ENCODE results near the gene FBXW11.
A peak's percentile ranks its signal among the peaks of the same experiment; 100 is the strongest.

FBXW11 gene

GRCh38 chr5:172015346-172015745 is 8.9 kb upstream of the FBXW11 start:
- no peak for DNase-seq

- peak; percentile 50 for DNase-seq
Observed at GRCh38 chr5:172010278-172010677, 3.8 kb upstream of the FBXW11 start.

- no peak for DNase-seq
Observed at GRCh38 chr5:172009536-172010270, 3.3 kb upstream of the FBXW11 start.

GRCh38 chr5:172008689-172009141 is 2.3 kb upstream of the FBXW11 start:
- no peak for DNase-seq

- DNase-seq = no peak
Observed at GRCh38 chr5:172008111-172008455, 1.6 kb upstream of the FBXW11 start.

- peak; percentile 14 for DNase-seq
Observed at GRCh38 chr5:172007175-172008110, 1.0 kb upstream of the FBXW11 start.

- DNase-seq = no peak
Observed at GRCh38 chr5:172005708-172006320, 624 bp downstream of the FBXW11 start.

GRCh38 chr5:172004824-172005237 is 1.6 kb downstream of the FBXW11 start:
- no peak for DNase-seq

- no peak for DNase-seq
Observed at GRCh38 chr5:172003746-172004145, 2.7 kb downstream of the FBXW11 start.

- DNase-seq = no peak
Observed at GRCh38 chr5:172002840-172003512, 3.5 kb downstream of the FBXW11 start.

- no peak for DNase-seq
Observed at GRCh38 chr5:172002310-172002709, 4.1 kb downstream of the FBXW11 start.

GRCh38 chr5:171999877-172000276 is 6.6 kb downstream of the FBXW11 start:
- no peak for DNase-seq

GRCh38 chr5:171999100-171999499 is 7.3 kb downstream of the FBXW11 start:
- no peak for DNase-seq

GRCh38 chr5:171997011-171997410 is 9.4 kb downstream of the FBXW11 start:
- no peak for DNase-seq

- DNase-seq = no peak
Observed at GRCh38 chr5:171992813-171993212, 13.6 kb downstream of the FBXW11 start.

GRCh38 chr5:171992305-171992704 is 14.1 kb downstream of the FBXW11 start:
- DNase-seq = no peak

GRCh38 chr5:171990713-171991015 is 15.8 kb downstream of the FBXW11 start:
- no peak for DNase-seq

GRCh38 chr5:171989946-171990712 is 16.3 kb downstream of the FBXW11 start:
- DNase-seq = no peak

GRCh38 chr5:171989276-171989675 is 17.2 kb downstream of the FBXW11 start:
- DNase-seq = no peak

- no peak for DNase-seq
Observed at GRCh38 chr5:171986772-171987171, 19.7 kb downstream of the FBXW11 start.

- no peak for DNase-seq
Observed at GRCh38 chr5:171984748-171985419, 21.6 kb downstream of the FBXW11 start.

GRCh38 chr5:171981847-171982246 is 24.6 kb downstream of the FBXW11 start:
- DNase-seq = no peak
